ENCODE data around the gene CEP162. TPM values are rescaled to one million over a fixed set of nuclear protein-coding genes. Genes with fewer than 3 reads are reported as not detected.
"Not testable (repeated sequence)": the region's sequence is repeated elsewhere in the genome, so short reads cannot be mapped to it uniquely, and the experiment has no call there.

The CEP162 gene
- total and polyA plus RNA-seq, 2 donors (not counting 1 experiment from before 2014, with no cell fraction given), result 3.7 to 7.4 TPM

GRCh38 chr6:84123186-84123585 is 104.3 kb downstream of the CEP162 start:
- Histone ChIP-seq H3K4me2 (ENCODE audit: extremely low read depth, insufficient read depth, low read length) (no peak overlapping the region), H3K4me1 (ENCODE audit: control insufficient read depth, extremely low read depth, insufficient read depth, low read length) (no peaks in the 10 kb centered on the region)

GRCh38 chr6:84119277-84119676 is 108.2 kb downstream of the CEP162 start:
- no peak overlapping the region for H3K4me3 ChIP-seq (replicated peaks in 1 of 4; ENCODE audit: control extremely low read depth in 1 of 4, insufficient read depth in 1 of 4, low read depth in 3 of 4, low read length in 4 of 4)
- H3K4me1 ChIP-seq (ENCODE audit: control insufficient read depth, extremely low read depth, insufficient read depth, low read length), result no peaks in the 10 kb centered on the region
- TF ChIP-seq EZH2 (IDR thresholded peaks at IDR 0.05; ENCODE audit: low read length, missing control alignments), result no peak
- no peak for TF ChIP-seq CTCF (conservative IDR thresholded peaks at IDR 0.05 in 1 of 2, IDR thresholded peaks at IDR 0.05 in 1 of 2; ENCODE audit: low read depth in 1 of 2, low read length in 2 of 2)
- no peak for DNase-seq (ENCODE audit: low read depth in 2 of 2)
- H3K36me3 ChIP-seq (ENCODE audit: control insufficient read depth, insufficient read depth, low read length), result no peaks in the 10 kb centered on the region
- no peaks in the 10 kb centered on the region for H4K20me1 ChIP-seq (ENCODE audit: control insufficient read depth, extremely low read depth, insufficient read depth, low read length)
- H3K79me2 ChIP-seq (ENCODE audit: control insufficient read depth, insufficient read depth, low read length), result no peaks in the 10 kb centered on the region
- no peaks in the 10 kb centered on the region for H3K9me3 ChIP-seq (ENCODE audit: control insufficient read depth, insufficient read depth, low read depth, low read length)
- H2AFZ ChIP-seq (ENCODE audit: low read length), result no peak overlapping the region
- H3K27ac ChIP-seq (ENCODE audit: insufficient read depth, low read length), result no peak overlapping the region
- no peak overlapping the region for H3K4me2 ChIP-seq (ENCODE audit: extremely low read depth, insufficient read depth, low read length)
- H3K27me3 ChIP-seq (ENCODE audit: control insufficient read depth, insufficient read depth, low read length), result no peaks in the 10 kb centered on the region
- H3K9ac ChIP-seq (ENCODE audit: insufficient read depth, low read length), result no peak overlapping the region

More at GRCh38 chr6:84123186-84123585, 104.3 kb downstream of the CEP162 start:
- no peaks in the 10 kb centered on the region for H3K9me3 ChIP-seq (ENCODE audit: control insufficient read depth, insufficient read depth, low read depth, low read length)
- no peaks in the 10 kb centered on the region for H4K20me1 ChIP-seq (ENCODE audit: control insufficient read depth, extremely low read depth, insufficient read depth, low read length)
- no peak for DNase-seq (ENCODE audit: low read depth in 2 of 2)
- no peak overlapping the region for H3K9ac ChIP-seq (ENCODE audit: insufficient read depth, low read length)
- no peaks in the 10 kb centered on the region for H3K79me2 ChIP-seq (ENCODE audit: control insufficient read depth, insufficient read depth, low read length)
- H3K27me3 ChIP-seq (ENCODE audit: control insufficient read depth, insufficient read depth, low read length), result no peaks in the 10 kb centered on the region
- no peak overlapping the region for H3K27ac ChIP-seq (ENCODE audit: insufficient read depth, low read length)
- H3K4me3 ChIP-seq (replicated peaks in 1 of 4; ENCODE audit: control extremely low read depth in 1 of 4, insufficient read depth in 1 of 4, low read depth in 3 of 4, low read length in 4 of 4), result no peak overlapping the region
- no peak overlapping the region for H2AFZ ChIP-seq (ENCODE audit: low read length)
- TF ChIP-seq EZH2 (IDR thresholded peaks at IDR 0.05; ENCODE audit: low read length, missing control alignments) (no peak), CTCF (conservative IDR thresholded peaks at IDR 0.05 in 1 of 2, IDR thresholded peaks at IDR 0.05 in 1 of 2; ENCODE audit: low read depth in 1 of 2, low read length in 2 of 2) (no peak)
- no peaks in the 10 kb centered on the region for H3K36me3 ChIP-seq (ENCODE audit: control insufficient read depth, insufficient read depth, low read length)

GRCh38 chr6:84118191-84118590 is 109.3 kb downstream of the CEP162 start:
- no peak overlapping the region for H3K4me2 ChIP-seq (ENCODE audit: extremely low read depth, insufficient read depth, low read length)
- H4K20me1 ChIP-seq (ENCODE audit: control insufficient read depth, extremely low read depth, insufficient read depth, low read length), result no peaks in the 10 kb centered on the region
- DNase-seq (ENCODE audit: low read depth in 2 of 2), result no peak
- TF ChIP-seq CTCF (conservative IDR thresholded peaks at IDR 0.05 in 1 of 2, IDR thresholded peaks at IDR 0.05 in 1 of 2; ENCODE audit: low read depth in 1 of 2, low read length in 2 of 2), result no peak
- TF ChIP-seq EZH2 (IDR thresholded peaks at IDR 0.05; ENCODE audit: low read length, missing control alignments), result no peak
- H3K4me3 ChIP-seq (replicated peaks in 1 of 4; ENCODE audit: control extremely low read depth in 1 of 4, insufficient read depth in 1 of 4, low read depth in 3 of 4, low read length in 4 of 4), result no peak overlapping the region
- H3K9me3 ChIP-seq (ENCODE audit: control insufficient read depth, insufficient read depth, low read depth, low read length), result no peaks in the 10 kb centered on the region
- H3K27ac ChIP-seq (ENCODE audit: insufficient read depth, low read length), result no peak overlapping the region
- H3K27me3 ChIP-seq (ENCODE audit: control insufficient read depth, insufficient read depth, low read length), result no peaks in the 10 kb centered on the region
- H3K9ac ChIP-seq (ENCODE audit: insufficient read depth, low read length), result no peak overlapping the region
- H2AFZ ChIP-seq (ENCODE audit: low read length), result no peak overlapping the region
- H3K36me3 ChIP-seq (ENCODE audit: control insufficient read depth, insufficient read depth, low read length), result no peaks in the 10 kb centered on the region
- H3K4me1 ChIP-seq (ENCODE audit: control insufficient read depth, extremely low read depth, insufficient read depth, low read length), result no peaks in the 10 kb centered on the region
- H3K79me2 ChIP-seq (ENCODE audit: control insufficient read depth, insufficient read depth, low read length), result no peaks in the 10 kb centered on the region

- H3K79me2 ChIP-seq (ENCODE audit: control insufficient read depth, insufficient read depth, low read length); H3K36me3 ChIP-seq (ENCODE audit: control insufficient read depth, insufficient read depth, low read length); H3K27ac ChIP-seq (ENCODE audit: insufficient read depth, low read length); H3K4me3 ChIP-seq (replicated peaks in 1 of 4; ENCODE audit: control extremely low read depth in 1 of 4, insufficient read depth in 1 of 4, low read depth in 3 of 4, low read length in 4 of 4); H3K27me3 ChIP-seq (ENCODE audit: control insufficient read depth, insufficient read depth, low read length); H3K4me2 ChIP-seq (ENCODE audit: extremely low read depth, insufficient read depth, low read length); DNase-seq (ENCODE audit: low read depth in 2 of 2); H2AFZ ChIP-seq (ENCODE audit: low read length); H3K9me3 ChIP-seq (ENCODE audit: control insufficient read depth, insufficient read depth, low read depth, low read length); H3K9ac ChIP-seq (ENCODE audit: insufficient read depth, low read length); H3K4me1 ChIP-seq (ENCODE audit: control insufficient read depth, extremely low read depth, insufficient read depth, low read length); H4K20me1 ChIP-seq (ENCODE audit: control insufficient read depth, extremely low read depth, insufficient read depth, low read length): not testable (repeated sequence)
These were observed 112.4 kb downstream of the CEP162 start for GRCh38 chr6:84114933-84115594.

- H3K27ac ChIP-seq (ENCODE audit: insufficient read depth, low read length); H3K9me3 ChIP-seq (ENCODE audit: control insufficient read depth, insufficient read depth, low read depth, low read length); H3K4me1 ChIP-seq (ENCODE audit: control insufficient read depth, extremely low read depth, insufficient read depth, low read length); H3K4me2 ChIP-seq (ENCODE audit: extremely low read depth, insufficient read depth, low read length); H2AFZ ChIP-seq (ENCODE audit: low read length); H3K36me3 ChIP-seq (ENCODE audit: control insufficient read depth, insufficient read depth, low read length); H3K4me3 ChIP-seq (replicated peaks in 1 of 4; ENCODE audit: control extremely low read depth in 1 of 4, insufficient read depth in 1 of 4, low read depth in 3 of 4, low read length in 4 of 4); H3K79me2 ChIP-seq (ENCODE audit: control insufficient read depth, insufficient read depth, low read length); H3K27me3 ChIP-seq (ENCODE audit: control insufficient read depth, insufficient read depth, low read length); H4K20me1 ChIP-seq (ENCODE audit: control insufficient read depth, extremely low read depth, insufficient read depth, low read length); H3K9ac ChIP-seq (ENCODE audit: insufficient read depth, low read length); DNase-seq (ENCODE audit: low read depth in 2 of 2): not testable (repeated sequence)
These were observed 116.1 kb downstream of the CEP162 start for GRCh38 chr6:84111351-84111750.

Data from fibroblast of lung (primary cell).